HG02678 (cell line): ENCODE data around the gene MATK.
"Not testable (repeated sequence)": the region's sequence is repeated elsewhere in the genome, so short reads cannot be mapped to it uniquely, and the experiment has no call there.

ENCODE experiments used
- ATAC-seq: cut with Tn5 transposase; IDR thresholded peaks from one replicate; pipeline ENCODE4 v1.9.1; 2021; ENCODE audit warnings: mild to moderate bottlenecking, moderate library complexity; ENCODE audit not compliant: unreplicated experiment

Gene MATK

GRCh38 chr19:3771000-3771905 is 14.9 kb downstream of the MATK start:
- no peak for ATAC-seq

DNA sequence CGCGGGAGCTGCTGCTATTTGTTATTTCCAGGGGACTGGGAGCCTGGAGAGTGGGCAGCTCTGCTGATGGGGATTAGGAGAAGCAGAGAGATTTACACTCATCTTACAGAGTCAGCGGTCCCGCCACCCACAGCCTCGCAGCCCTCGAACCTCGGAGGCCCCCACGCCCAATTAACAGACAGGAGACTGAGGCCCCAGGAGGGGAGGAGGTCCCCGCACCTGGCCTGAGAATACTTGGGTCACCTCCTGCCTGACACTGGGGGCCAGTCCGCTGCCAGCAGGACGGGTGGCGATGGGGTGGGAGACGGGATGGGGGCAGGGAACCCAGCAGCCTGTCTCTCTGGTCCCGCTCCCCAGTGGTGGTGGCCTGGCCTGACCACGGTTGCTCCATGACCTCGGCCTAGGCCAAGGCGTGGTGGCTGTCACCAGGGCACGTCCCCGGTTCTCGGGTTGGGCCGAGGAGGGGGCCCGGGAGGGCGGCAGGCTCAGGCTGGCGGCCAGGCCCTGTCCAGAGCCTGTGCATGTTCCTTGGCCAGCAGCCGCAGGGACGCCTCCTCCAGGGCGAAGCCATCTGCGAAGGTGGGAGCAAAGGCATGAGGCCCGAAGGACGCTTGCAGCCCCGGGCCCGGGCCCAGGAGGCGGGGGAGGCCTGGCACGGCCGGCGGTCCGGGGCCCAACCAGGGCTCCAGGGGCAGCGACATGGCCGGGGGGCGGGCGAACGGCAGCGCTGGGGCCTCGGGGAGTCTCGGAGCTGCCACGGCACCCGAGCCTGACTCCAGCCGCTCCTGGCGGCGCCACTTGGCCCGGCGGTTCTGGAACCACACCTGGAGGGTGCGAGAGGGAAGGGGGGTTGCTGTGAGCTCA is 15.8 kb downstream of the MATK start:
- ATAC-seq = no peak

DNA sequence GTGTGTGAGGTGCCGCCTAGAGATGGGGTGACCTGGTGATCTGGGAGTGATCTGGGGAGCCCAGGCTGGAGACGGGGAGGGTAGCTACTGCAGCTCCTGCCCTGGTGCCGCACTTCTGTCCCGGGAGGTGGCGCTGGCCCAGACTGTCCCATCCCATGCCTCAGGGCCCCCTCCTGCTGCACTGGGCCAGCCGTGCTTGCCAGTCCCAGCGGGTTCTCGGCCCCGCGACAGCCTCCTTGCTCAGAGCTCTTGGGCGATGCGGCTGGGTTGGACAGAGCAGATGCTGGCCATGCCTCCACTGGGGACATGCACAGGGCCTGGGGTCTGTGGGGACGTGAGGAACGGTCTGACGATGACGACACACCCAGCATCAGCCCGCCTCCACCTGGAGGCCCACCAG is 16.7 kb downstream of the MATK start:
- ATAC-seq = no peak

DNA sequence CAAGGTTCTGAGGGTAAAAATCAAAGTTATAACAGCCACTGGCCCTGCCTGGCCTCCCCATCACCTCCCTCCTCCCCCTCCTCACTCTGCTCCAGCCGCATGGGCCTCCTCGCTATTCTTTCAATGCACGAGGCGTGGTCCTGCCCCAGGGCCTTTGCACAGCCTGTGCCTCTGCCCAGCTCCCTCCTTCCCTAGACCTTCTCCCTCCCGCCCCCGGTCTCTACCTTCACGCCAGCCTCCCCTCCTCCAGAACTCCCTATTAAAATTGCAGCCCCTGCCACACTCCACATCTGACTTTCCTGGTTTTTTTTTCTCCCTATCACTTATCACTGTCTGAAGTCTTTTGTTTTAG is 17.5 kb downstream of the MATK start:
- ATAC-seq = no peak

- ATAC-seq = no peak
Observed at GRCh38 chr19:3768015-3768747, 18.0 kb downstream of the MATK start.

DNA sequence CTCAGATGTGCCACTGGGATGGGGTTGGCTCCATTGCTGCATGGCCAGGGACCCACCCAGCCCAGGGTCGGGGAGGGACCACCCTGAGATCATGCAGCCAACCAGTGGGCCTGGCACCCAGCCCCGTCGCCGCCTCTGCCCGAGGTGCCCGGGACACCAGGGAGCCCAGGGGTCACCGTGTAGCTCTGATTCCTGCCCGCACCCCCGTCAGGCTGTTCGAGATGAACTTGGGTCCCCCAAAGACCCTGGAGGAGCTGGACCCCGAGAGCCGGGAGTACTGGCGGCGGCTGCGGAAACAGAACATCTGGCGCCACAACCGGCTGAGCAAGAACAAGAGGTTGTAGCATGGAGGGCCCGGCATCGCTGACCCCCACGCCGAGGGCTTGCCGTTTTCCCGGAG is 19.1 kb downstream of the MATK start:
- no peak for ATAC-seq

DNA sequence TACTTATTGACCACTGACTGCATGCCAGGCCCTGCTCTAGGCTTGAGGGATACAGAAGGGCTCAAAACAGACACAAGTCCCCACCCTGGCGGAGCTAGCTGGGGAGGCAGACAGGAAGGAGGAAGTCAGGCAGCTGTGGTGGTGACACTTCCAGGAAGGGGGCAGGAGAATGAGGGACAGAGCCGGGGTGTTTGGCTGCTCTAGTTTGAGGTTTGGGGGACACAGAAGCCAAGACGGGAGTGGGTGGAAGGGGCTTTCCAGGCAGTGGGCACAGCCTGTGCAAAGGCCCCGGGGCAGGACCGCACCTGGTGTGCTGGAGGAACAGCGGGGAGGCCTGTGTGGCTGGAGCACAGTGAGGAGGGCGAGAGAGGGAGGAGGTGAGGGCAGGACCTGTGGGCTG is 19.7 kb downstream of the MATK start:
- no peak for ATAC-seq

DNA sequence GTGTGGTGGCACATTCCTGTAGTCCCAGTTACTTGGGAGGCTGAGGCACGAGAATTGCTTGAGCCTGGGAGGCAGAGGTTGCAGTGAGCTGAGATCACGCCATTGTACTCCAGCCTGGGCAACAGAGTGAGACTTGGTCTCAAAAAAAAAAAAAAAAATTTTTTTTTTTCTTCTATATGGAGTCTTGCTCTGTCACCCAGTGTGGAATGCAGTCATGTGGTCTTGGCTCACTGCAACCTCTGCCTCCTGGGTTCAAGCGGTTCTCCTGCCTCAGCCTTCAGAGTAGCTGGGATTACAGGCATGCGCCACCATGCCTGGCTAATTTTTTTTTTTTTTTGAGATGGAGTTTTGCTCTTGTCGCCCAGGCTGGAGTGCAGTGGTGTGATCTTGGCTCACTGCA is 20.4 kb downstream of the MATK start:
- not testable (repeated sequence) for ATAC-seq

- ATAC-seq = no peak
Observed at GRCh38 chr19:3765121-3765520, 21.1 kb downstream of the MATK start.

- peak; percentile 81 for ATAC-seq
Observed at GRCh38 chr19:3762501-3763459, 23.4 kb downstream of the MATK start, which contains the start of gene MRPL54. TSS of gene MRPL54 (plus strand) at chr19:3762682. CDS start at chr19:3762701, 19 bp downstream.

DNA sequence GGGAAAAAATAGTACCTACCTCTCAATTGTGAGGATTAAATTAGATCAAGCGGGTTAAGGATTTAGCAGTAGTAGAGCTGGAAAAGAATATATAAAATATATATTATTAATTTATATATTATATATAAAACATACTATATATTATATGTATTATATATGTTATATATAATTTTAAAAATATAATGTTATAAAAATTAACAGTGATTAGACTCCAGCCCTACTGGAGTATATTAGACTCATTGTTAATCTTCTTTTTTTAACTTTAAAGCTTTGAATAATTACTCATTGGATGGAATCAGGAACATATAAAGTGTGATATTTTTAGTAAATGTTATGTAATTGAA is 24.1 kb downstream of the MATK start:
- no peak for ATAC-seq

DNA sequence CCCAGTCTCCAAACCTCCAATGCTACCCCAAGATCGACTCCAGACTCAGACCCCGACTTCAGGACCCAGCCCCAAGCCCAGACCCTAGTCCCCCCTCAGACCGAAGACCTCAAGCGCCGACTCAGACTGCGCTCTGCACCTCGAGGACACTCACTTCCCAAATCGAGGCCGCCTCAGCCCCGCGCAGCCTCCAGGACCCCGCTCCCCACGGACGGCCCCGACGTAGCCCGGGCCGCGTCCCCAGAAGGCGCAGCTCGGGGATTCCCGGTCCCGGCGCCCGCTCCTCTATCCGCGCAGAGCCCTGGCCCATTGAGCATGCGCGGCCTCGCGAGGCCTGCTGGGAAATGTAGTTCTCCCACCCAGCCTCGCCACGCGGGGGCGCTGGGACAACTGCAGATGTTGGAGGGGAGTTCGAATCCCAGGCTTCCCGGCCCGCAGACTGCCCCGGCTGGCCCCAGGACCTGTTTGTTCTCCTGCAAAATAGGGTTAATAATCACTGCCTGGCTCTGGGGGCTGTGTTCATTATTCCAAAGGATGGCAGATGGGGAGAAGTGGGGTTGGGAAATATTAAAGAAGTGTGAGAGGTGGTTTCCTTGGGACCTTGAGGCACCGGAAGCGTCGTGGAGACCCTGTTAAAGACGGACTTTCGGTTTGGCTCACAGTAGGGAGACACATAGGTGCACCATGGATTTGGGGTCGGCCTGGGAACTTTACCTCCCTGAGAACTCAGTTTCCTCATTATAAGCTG is 24.6 kb downstream of the MATK start, which contains the start of gene APBA3:
TSS of gene APBA3 (minus strand) at position 311 of the 748 bp plus-strand sequence. CDS start 1,428 bp downstream, outside the sequence.
- ATAC-seq = peak; percentile 52

- ATAC-seq = no peak
Observed at GRCh38 chr19:3760871-3761361, 25.3 kb downstream of the MATK start.

GRCh38 chr19:3759482-3760254 is 26.5 kb downstream of the MATK start:
- no peak for ATAC-seq

GRCh38 chr19:3758297-3758696 is 27.9 kb downstream of the MATK start:
- not testable (repeated sequence) for ATAC-seq

DNA sequence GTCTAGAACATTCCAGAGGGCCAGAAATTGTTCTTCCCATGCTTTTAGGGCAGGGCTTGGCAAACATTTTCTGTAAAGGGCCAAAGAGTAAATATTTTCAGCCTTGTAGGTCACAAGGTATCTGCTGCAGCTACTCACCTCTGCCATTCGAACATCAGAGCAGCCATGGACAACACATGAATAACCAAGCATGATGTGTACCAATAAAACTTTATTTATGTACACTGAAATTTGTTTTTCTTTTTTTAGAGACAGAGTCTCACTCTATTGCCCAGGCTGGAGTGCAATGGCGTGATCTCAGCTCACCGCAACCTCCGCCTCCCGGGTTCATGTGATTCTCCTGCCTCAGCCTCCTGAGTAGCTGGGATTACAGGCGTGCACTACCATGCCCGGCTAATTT is 28.5 kb downstream of the MATK start:
- not testable (repeated sequence) for ATAC-seq

GRCh38 chr19:3753631-3754410 is 32.4 kb downstream of the MATK start:
- no peak for ATAC-seq

DNA sequence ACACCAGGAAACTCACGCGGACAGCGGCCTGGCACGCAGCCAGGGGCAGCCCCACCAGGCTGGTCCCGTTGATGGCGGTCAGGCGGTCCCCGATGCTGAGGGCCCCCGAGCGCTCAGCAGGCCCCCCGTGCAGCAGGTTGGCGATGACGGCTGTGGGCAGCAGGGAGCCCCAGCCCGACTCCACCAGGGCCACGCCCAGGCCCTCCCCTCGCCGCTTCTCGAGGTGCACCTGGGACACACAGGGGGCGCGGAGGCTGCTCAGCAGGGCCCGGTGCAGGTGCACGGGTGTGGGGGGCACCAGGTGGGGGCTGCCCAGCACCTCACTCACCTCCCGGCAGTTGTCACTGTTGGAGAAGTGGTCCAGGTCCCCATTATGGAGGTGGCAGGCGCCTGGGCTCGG is 33.7 kb downstream of the MATK start:
- ATAC-seq = no peak
